Activated T-cell treated with anti-CD3 and anti-CD28 coated beads, Interleukin-2, amount 50 U/mL, for 24 hours (primary cell): ENCODE data around the gene TTLL9.

ENCODE experiments used
- DNase-seq: peaks from one replicate; pipeline ENCODE4 v3.0.0-alpha.2; 2020
- H3K27ac Mint-ChIP-seq: 2 replicates; pipeline ENCODE4 v1.8.0; 2020; ENCODE audit warnings: mild to moderate bottlenecking, mixed read lengths
- H3K27me3 Mint-ChIP-seq: 2 replicates; pipeline ENCODE4 v1.8.0; 2020; ENCODE audit warnings: mixed read lengths
- H3K36me3 Mint-ChIP-seq: 2 replicates; pipeline ENCODE4 v1.8.0; 2020; ENCODE audit warnings: low read depth, mixed read lengths
- H3K4me1 Mint-ChIP-seq: 2 replicates; pipeline ENCODE4 v1.8.0; 2020; ENCODE audit warnings: low read depth, mixed read lengths
- H3K4me3 Mint-ChIP-seq: 2 replicates; pipeline ENCODE4 v1.8.0; 2020; ENCODE audit warnings: mild to moderate bottlenecking, moderate library complexity, mixed read lengths
- H3K9me3 Mint-ChIP-seq: 2 replicates; pipeline ENCODE4 v1.8.0; 2020; ENCODE audit warnings: mixed read lengths

TTLL9 gene

DNA sequence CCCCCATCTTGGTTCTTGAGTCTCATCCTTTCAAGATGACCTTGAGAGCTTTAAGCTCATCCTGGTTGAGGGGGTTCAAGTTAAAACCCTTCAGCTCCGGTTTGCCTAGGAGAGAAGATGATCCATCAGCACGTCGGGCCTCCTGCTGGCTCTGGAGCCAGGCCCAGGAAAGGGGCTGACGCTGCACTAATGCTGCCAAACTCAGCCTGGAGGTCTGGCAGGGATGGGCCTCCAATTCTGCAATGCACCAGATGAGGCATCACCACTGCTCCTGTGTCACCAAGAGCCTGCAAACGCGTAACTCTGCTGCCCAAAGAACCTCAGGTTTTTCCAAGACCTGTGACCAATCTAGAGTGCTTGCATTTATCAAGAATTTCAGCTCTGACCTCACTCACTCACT, 75.4 kb downstream of the TTLL9 start:
- no peak for DNase-seq

GRCh38 chr20:31948008-31948407, 77.6 kb downstream of the TTLL9 start:
- Mint-ChIP-seq H3K4me3 (no peak overlapping the region), H3K36me3 (peaks cover 83% of the 10 kb centered on the region), H3K27me3 (no peaks in the 10 kb centered on the region), H3K4me1 (peaks cover 31% of the 10 kb centered on the region), H3K9me3 (no peaks in the 10 kb centered on the region), H3K27ac (no peak overlapping the region)
- DNase-seq, result no peak

More for the DNA sequence above, 75.4 kb downstream of the TTLL9 start:
- Mint-ChIP-seq H3K4me3 (no peak overlapping the region), H3K4me1 (peaks cover 19% of the 10 kb centered on the region), H3K27ac (no peak overlapping the region), H3K9me3 (no peaks in the 10 kb centered on the region), H3K27me3 (no peaks in the 10 kb centered on the region), H3K36me3 (peaks cover 85% of the 10 kb centered on the region)

DNA sequence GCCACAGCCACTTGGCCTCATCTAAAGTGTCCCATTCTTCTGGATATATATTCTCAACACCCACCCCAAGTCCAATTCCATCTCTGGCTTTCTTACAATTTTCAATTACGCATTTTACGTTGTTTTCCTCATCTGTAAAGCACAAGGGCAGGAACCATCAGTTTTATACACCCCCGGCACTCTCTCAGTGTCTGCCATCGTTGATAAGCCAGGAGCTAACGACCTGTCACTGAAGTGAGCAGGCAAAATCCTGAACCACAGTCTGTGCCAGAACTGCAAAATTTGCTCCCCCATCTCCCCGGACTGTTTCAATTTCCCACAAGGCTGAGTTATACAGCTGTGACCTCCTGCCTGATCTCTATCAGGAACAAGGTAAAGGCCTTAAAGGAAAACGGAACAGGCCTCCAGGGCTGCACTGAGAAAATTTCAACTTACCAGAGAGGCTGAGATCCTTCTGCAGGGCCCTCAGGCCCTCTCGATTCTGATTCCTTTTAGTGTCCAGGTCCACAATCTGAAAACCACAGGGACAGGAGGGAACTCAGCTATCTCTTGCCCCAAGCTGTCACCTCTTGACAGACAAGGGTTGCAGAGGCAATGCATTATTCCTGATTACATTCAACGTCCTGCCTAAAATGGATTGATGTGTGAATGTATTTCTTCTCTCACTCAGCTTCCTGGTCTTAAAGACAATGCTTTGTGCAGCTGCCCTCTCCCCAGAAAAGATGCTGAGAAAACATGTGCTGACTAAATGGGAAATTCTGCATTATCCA, 79.6 kb downstream of the TTLL9 start:
- H3K4me3 Mint-ChIP-seq, result peak overlapping the region; percentile 96
- no peak for DNase-seq
- peaks cover 66% of the 10 kb centered on the region for H3K36me3 Mint-ChIP-seq
- H3K27ac Mint-ChIP-seq, result peak overlapping the region; percentile 37
- H3K4me1 Mint-ChIP-seq, result peaks cover 31% of the 10 kb centered on the region
- no peaks in the 10 kb centered on the region for H3K9me3 Mint-ChIP-seq
- no peaks in the 10 kb centered on the region for H3K27me3 Mint-ChIP-seq

DNA sequence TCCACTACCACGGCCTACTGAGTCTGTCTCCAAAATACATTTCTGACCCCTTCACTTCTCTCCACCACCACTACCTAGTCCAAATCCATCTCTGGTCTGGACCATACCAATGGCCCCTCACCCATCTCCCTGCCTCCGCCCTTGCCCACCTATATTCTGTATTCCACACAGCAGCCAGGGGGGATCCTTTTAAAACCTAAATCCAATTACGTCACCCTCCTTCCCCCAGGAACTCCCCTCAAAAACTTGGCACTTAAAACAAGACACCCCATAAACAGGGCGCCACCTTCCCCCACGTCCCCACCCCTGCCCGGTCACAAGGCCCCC, 80.7 kb downstream of the TTLL9 start:
- Mint-ChIP-seq H3K9me3 (no peaks in the 10 kb centered on the region), H3K27ac (peak overlapping the region; percentile 98), H3K27me3 (peaks cover 4% of the 10 kb centered on the region), H3K4me1 (peaks cover 31% of the 10 kb centered on the region), H3K36me3 (peaks cover 55% of the 10 kb centered on the region), H3K4me3 (peak overlapping the region; percentile 96)
- no peak for DNase-seq

DNA sequence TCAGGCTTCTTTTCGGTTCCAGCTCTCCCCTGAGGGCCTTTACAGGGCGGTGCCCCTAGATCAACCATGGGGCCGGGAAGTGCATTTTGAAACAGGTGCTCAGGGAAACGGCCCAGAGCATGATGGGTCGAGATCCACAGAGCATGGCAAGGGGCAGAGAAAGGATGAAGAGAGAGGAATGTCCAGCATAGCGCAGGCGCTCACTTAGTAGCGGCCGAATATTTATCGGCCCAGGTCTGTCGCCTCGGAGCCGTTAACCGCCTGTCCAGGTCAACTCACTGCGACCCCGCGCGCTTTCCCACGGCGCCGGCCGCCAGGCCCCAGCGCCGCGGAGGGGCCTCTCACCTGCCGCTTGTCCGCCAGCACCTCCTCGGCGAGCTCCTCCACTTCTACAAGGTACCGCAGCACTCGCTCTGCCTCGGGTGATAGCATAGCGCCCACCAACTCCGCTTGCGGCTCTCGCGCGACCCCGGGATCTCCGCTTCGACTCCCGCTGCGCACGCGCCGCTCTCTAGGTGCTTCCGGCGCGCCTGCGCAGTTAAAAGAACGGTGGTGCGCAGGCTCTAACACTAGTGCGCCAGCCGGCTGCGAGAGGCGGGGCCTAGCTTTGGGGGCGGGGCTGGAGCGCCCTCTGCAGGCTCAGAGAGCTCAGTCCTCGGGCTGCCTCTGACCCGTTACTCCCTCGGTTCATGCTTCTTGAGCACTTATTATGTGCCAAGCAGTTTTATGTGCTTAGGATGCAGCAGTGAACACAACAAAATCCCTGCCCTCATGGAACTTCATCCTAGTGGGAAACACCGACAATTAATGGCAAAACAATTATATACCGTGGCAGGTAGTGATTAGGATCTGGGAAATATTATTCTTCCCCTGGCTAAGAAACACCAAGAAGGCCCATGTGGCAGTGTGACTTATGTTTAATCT, 81.4 kb downstream of the TTLL9 start, which contains the start of gene PDRG1:
Gene PDRG1, minus strand, starts transcription at position 517 of the 924 bp plus-strand sequence. Its CDS starts 85 bp downstream, at position 432.
- Mint-ChIP-seq H3K27ac (peak within 1 kb of the TSS; percentile 98), H3K27me3 (peaks cover 10% of the 10 kb centered on the region), H3K4me3 (peak within 1 kb of the TSS; percentile 96), H3K36me3 (peaks cover 49% of the 10 kb centered on the region), H3K9me3 (no peaks in the 10 kb centered on the region), H3K4me1 (peaks cover 31% of the 10 kb centered on the region)
- peak; percentile 99 for DNase-seq

DNA sequence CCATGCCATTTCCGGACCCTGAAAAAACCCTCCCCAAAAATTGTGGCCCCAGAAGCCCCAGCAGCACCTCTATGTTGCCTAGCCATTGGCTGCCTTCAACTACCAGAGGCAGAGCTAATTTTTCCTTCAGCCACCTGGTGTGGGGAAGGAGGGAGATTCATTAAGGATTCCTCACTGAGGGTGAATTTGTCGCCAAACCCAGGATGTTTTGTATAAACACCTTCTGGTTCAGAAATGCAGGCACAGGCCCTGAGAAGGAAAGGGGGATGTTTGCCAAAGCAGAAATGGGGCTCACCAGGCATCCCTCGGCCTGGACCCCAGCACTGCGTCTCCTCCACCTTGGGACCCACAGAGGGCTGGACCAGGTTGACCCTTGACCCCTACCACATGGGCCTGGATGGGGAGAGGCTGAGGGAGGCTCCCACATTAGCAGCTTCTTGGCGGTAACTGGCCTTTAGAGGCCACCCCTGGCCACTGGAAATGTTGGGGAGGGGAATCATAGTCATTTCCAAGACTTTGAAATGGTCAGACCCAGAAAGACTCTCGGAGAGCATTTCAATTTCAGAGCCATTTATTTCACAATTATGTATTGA, 83.2 kb downstream of the TTLL9 start:
- peaks cover 12% of the 10 kb centered on the region for H3K27me3 Mint-ChIP-seq
- H3K4me1 Mint-ChIP-seq, result peaks cover 30% of the 10 kb centered on the region
- DNase-seq, result no peak
- no peaks in the 10 kb centered on the region for H3K9me3 Mint-ChIP-seq
- no peak overlapping the region for H3K4me3 Mint-ChIP-seq
- H3K36me3 Mint-ChIP-seq, result peaks cover 30% of the 10 kb centered on the region
- no peak overlapping the region for H3K27ac Mint-ChIP-seq

- Mint-ChIP-seq H3K27ac (no peak overlapping the region), H3K9me3 (no peaks in the 10 kb centered on the region), H3K27me3 (peaks cover 17% of the 10 kb centered on the region), H3K4me3 (no peak overlapping the region), H3K4me1 (peaks cover 25% of the 10 kb centered on the region), H3K36me3 (peaks cover 22% of the 10 kb centered on the region)
- no peak for DNase-seq
Measured at GRCh38 chr20:31954500-31954899, 84.1 kb downstream of the TTLL9 start.

DNA sequence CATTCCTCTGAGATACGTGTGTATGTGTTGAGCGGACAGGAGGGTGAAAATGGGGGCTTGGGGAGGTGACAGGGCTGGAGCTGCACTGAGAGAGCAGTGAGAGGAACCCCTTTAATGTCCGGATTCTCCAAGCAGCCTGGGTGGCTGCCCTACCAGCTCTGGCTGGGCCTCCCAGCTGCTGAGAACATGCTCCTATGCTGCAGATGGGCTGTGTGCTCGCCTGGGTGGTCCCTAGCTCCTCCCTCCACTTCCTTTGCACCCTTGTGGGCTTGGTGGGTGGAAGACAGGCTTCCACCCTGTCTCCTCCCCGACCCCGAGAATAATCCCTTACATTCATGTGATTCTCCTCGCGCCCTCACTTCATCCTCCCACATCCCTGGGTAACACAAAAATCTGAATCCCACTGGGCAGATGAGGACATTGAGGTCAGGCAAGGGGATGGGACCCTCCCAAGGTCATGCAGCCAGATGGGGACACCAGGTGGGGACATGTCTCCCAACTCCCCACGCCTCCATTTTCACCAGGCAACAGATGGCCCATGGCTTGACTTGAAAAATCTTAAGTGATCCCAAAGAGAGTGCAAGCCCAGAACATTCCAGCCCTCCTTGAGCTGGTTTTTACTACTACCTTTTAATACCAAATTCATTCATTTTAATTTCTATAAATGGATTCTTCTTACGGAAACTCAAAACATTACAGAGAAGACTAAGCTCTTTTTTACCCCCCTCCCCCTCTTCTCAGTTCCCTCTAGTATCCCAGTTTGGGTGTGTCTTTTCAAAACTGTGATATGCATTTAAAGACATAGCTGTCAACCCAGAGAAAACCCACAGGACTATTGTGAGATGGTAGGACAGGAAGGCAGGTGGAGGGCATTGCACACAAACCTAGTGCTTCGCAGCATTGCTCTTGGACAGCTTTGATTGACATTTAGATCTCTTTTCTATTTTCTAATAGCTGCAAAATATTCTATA, 86.4 kb downstream of the TTLL9 start:
- Mint-ChIP-seq H3K27me3 (peaks cover 32% of the 10 kb centered on the region), H3K9me3 (no peaks in the 10 kb centered on the region), H3K4me3 (no peak overlapping the region), H3K4me1 (peaks cover 4% of the 10 kb centered on the region), H3K27ac (no peak overlapping the region), H3K36me3 (peaks cover under 1% of the 10 kb centered on the region)
- DNase-seq, result no peak

GRCh38 chr20:31962761-31963160, 92.3 kb downstream of the TTLL9 start:
- Mint-ChIP-seq H3K4me3 (no peak overlapping the region), H3K9me3 (no peaks in the 10 kb centered on the region), H3K27me3 (peaks cover 64% of the 10 kb centered on the region), H3K4me1 (peaks cover 3% of the 10 kb centered on the region), H3K36me3 (no peaks in the 10 kb centered on the region), H3K27ac (no peak overlapping the region)
- no peak for DNase-seq

DNA sequence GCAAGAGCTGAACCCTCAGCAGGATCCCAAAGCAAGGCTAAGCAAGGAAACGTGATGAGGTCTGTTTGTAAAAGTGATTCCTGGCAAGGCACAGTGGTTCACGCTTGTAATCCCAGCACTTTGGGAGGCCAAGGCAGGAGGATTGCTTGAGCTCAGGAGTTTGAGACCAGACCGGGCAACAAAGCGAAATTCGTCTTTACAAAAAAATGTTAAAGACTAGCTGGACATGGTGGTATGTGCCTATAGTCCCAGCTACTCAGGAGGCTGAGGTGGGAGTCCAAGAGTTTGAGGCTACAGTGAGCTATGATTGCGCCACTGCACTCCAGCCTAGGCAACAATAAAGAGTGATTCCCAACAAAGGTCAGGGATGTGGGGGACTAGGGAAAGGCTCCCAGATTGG, 93.5 kb downstream of the TTLL9 start:
- Mint-ChIP-seq H3K4me3 (no peak overlapping the region), H3K9me3 (no peaks in the 10 kb centered on the region), H3K27me3 (peaks cover 66% of the 10 kb centered on the region), H3K36me3 (no peaks in the 10 kb centered on the region), H3K27ac (no peak overlapping the region), H3K4me1 (peaks cover 5% of the 10 kb centered on the region)
- DNase-seq, result no peak

GRCh38 chr20:31966991-31967655, 96.7 kb downstream of the TTLL9 start:
- Mint-ChIP-seq H3K4me3 (peak overlapping the region; percentile 42), H3K4me1 (peaks cover 5% of the 10 kb centered on the region), H3K27me3 (peaks cover 71% of the 10 kb centered on the region), H3K9me3 (no peaks in the 10 kb centered on the region), H3K27ac (no peak overlapping the region), H3K36me3 (no peaks in the 10 kb centered on the region)
- DNase-seq, result no peak

- Mint-ChIP-seq H3K4me1 (peaks cover 5% of the 10 kb centered on the region), H3K27ac (no peak within 1 kb of the TSS), H3K4me3 (peak within 1 kb of the TSS; percentile 79), H3K27me3 (peaks cover 71% of the 10 kb centered on the region), H3K9me3 (no peaks in the 10 kb centered on the region), H3K36me3 (no peaks in the 10 kb centered on the region)
- DNase-seq, result no peak
Measured at GRCh38 chr20:31967830-31968249, 97.4 kb downstream of the TTLL9 start, which contains the start of gene XKR7. XKR7 (plus strand) TSS chr20:31968151; CDS start chr20:31968176, 25 bp downstream.
